Activated naive CD8-positive, alpha-beta T cell treated with anti-CD3 and anti-CD28 coated beads, Interleukin-2, amount 10 ng/mL, durations not matched to agents 7 days and 5 days (primary cell): Measurements from ENCODE around the gene NCBP3. TPM values are rescaled to one million over a fixed set of nuclear protein-coding genes. Genes with fewer than 3 reads are reported as not detected.

ENCODE experiments used
- ATAC-seq: fragments of 150-1000 bp; cut with Tn5 transposase; one replicate; pipeline ENCODE4 v1.10.0; 2021; ENCODE audit warnings: low read depth, moderate library complexity
- POLR2A ChIA-PET: fragments of 350-600 bp; sonication (Branson Sonifier 250); formaldehyde crosslinking; loops from one replicate; lab custom pipeline; 2021; ENCODE audit warnings: antibody characterized with exemption; lab: Charles Lee
- DNase-seq: peaks from one replicate; pipeline ENCODE4 v3.0.0; 2021
- H3K27ac Mint-ChIP-seq: one replicate; pipeline ENCODE4 v1.8.0; 2022; ENCODE audit warnings: mild to moderate bottlenecking, mixed read lengths
- H3K27me3 Mint-ChIP-seq: one replicate; pipeline ENCODE4 v1.8.0; 2022; ENCODE audit warnings: mild to moderate bottlenecking, moderate library complexity, mixed read lengths
- H3K36me3 Mint-ChIP-seq: one replicate; pipeline ENCODE4 v1.8.0; 2021; ENCODE audit warnings: mild to moderate bottlenecking, mixed read lengths
- H3K4me1 Mint-ChIP-seq: one replicate; pipeline ENCODE4 v1.8.0; 2021; ENCODE audit warnings: mixed read lengths
- H3K4me3 Mint-ChIP-seq: one replicate; pipeline ENCODE4 v1.8.0; 2022; ENCODE audit warnings: mild to moderate bottlenecking, moderate library complexity, mixed read lengths
- H3K9me3 Mint-ChIP-seq: one replicate; pipeline ENCODE4 v1.8.0; 2021; ENCODE audit warnings: mixed read lengths
- total RNA-seq, 2 experiments: library from RNA; stranded (reverse); gene quantifications; one replicate each; pipeline ENCODE4 v1.2.3, GENCODE V29; 2021

NCBP3 gene
- total RNA-seq, 2 experiments from 2014 or later, result 48.3 to 53.1 TPM

GRCh38 chr17:3889325-3890012 is 43.4 kb upstream of the NCBP3 start:
- DNase-seq (no peak), ATAC-seq (no peak)
- H3K27ac Mint-ChIP-seq, result no peak overlapping the region
- peaks cover 36% of the 10 kb centered on the region for H3K4me1 Mint-ChIP-seq
- peaks cover 2% of the 10 kb centered on the region for H3K27me3 Mint-ChIP-seq
- H3K4me3 Mint-ChIP-seq, result no peak overlapping the region
- POLR2A ChIA-PET, result interaction anchor here (0.6 to 1.3 kb wide), 2 partner anchors 75 to 148 kb away, joined by 4 to 5 read pairs; no protein-coding TSS in a partner anchor
- no peaks in the 10 kb centered on the region for H3K36me3 Mint-ChIP-seq
- no peaks in the 10 kb centered on the region for H3K9me3 Mint-ChIP-seq

- DNase-seq, result no peak
- no peak overlapping the region for H3K4me3 Mint-ChIP-seq
- H3K9me3 Mint-ChIP-seq, result no peaks in the 10 kb centered on the region
- no peaks in the 10 kb centered on the region for H3K36me3 Mint-ChIP-seq
- H3K27ac Mint-ChIP-seq, result no peak overlapping the region
- peaks cover 2% of the 10 kb centered on the region for H3K27me3 Mint-ChIP-seq
- H3K4me1 Mint-ChIP-seq, result peaks cover 32% of the 10 kb centered on the region
- POLR2A ChIA-PET, result no interaction called here
- ATAC-seq, result no peak
Measured at GRCh38 chr17:3888343-3889171, 42.5 kb upstream of the NCBP3 start.

GRCh38 chr17:3887804-3888203 is 41.8 kb upstream of the NCBP3 start:
- Mint-ChIP-seq H3K27me3 (peaks cover 2% of the 10 kb centered on the region), H3K36me3 (no peaks in the 10 kb centered on the region), H3K4me3 (no peak overlapping the region), H3K9me3 (no peaks in the 10 kb centered on the region), H3K4me1 (peaks cover 31% of the 10 kb centered on the region), H3K27ac (peak overlapping the region; percentile 83)
- DNase-seq (no peak), ATAC-seq (no peak)
- POLR2A ChIA-PET, result no interaction called here

- peak overlapping the region; percentile 67 for H3K4me3 Mint-ChIP-seq
- ATAC-seq, result no peak
- peaks cover 2% of the 10 kb centered on the region for H3K27me3 Mint-ChIP-seq
Measured at GRCh38 chr17:3887394-3887793, 41.3 kb upstream of the NCBP3 start.

GRCh38 chr17:3886776-3887175 is 40.7 kb upstream of the NCBP3 start:
- ATAC-seq (peak; percentile 83), DNase-seq (peak; percentile 45)
- POLR2A ChIA-PET, result no interaction called here
- H3K4me3 Mint-ChIP-seq, result peak overlapping the region; percentile 67
- H3K9me3 Mint-ChIP-seq, result no peaks in the 10 kb centered on the region
- peaks cover 2% of the 10 kb centered on the region for H3K27me3 Mint-ChIP-seq
- peak overlapping the region; percentile 75 for H3K27ac Mint-ChIP-seq
- H3K36me3 Mint-ChIP-seq, result no peaks in the 10 kb centered on the region
- H3K4me1 Mint-ChIP-seq, result peaks cover 31% of the 10 kb centered on the region

More at GRCh38 chr17:3887394-3887793, 41.3 kb upstream of the NCBP3 start:
- POLR2A ChIA-PET, result no interaction called here
- Mint-ChIP-seq H3K9me3 (no peaks in the 10 kb centered on the region), H3K4me1 (peaks cover 31% of the 10 kb centered on the region), H3K36me3 (no peaks in the 10 kb centered on the region), H3K27ac (peak overlapping the region; percentile 75)
- DNase-seq, result no peak

- ATAC-seq (no peak), DNase-seq (no peak)
- H3K27me3 Mint-ChIP-seq, result no peaks in the 10 kb centered on the region
- POLR2A ChIA-PET, result no interaction called here
- H3K36me3 Mint-ChIP-seq, result no peaks in the 10 kb centered on the region
- H3K4me3 Mint-ChIP-seq, result peak overlapping the region; percentile 67
- no peaks in the 10 kb centered on the region for H3K9me3 Mint-ChIP-seq
- H3K27ac Mint-ChIP-seq, result peak overlapping the region; percentile 75
- H3K4me1 Mint-ChIP-seq, result peaks cover 24% of the 10 kb centered on the region
Measured at GRCh38 chr17:3885970-3886369, 39.9 kb upstream of the NCBP3 start.

GRCh38 chr17:3885271-3885670 is 39.2 kb upstream of the NCBP3 start:
- DNase-seq, result no peak
- H3K27ac Mint-ChIP-seq, result no peak overlapping the region
- no peaks in the 10 kb centered on the region for H3K27me3 Mint-ChIP-seq
- peaks cover 19% of the 10 kb centered on the region for H3K4me1 Mint-ChIP-seq
- no peak overlapping the region for H3K4me3 Mint-ChIP-seq
- H3K36me3 Mint-ChIP-seq, result no peaks in the 10 kb centered on the region
- H3K9me3 Mint-ChIP-seq, result no peaks in the 10 kb centered on the region
- no peak for ATAC-seq
- POLR2A ChIA-PET, result interaction anchor here (1.5 to 2.0 kb wide), 2 partner anchors 7 to 9 kb away, joined by 4 to 5 read pairs; partner anchors contain the start of gene CAMKK1

- ATAC-seq (no peak), DNase-seq (no peak)
- POLR2A ChIA-PET, result interaction anchor here (1.5 to 2.0 kb wide), 2 partner anchors 9 to 10 kb away, joined by 4 to 5 read pairs; partner anchors contain the start of gene CAMKK1
- Mint-ChIP-seq H3K36me3 (no peaks in the 10 kb centered on the region), H3K27ac (no peak overlapping the region), H3K27me3 (no peaks in the 10 kb centered on the region), H3K4me1 (peaks cover 19% of the 10 kb centered on the region), H3K9me3 (no peaks in the 10 kb centered on the region), H3K4me3 (no peak overlapping the region)
Measured at GRCh38 chr17:3884188-3884587, 38.1 kb upstream of the NCBP3 start.

- Mint-ChIP-seq H3K27me3 (no peaks in the 10 kb centered on the region), H3K4me1 (peaks cover 14% of the 10 kb centered on the region), H3K9me3 (no peaks in the 10 kb centered on the region), H3K27ac (no peak overlapping the region), H3K4me3 (no peak overlapping the region), H3K36me3 (no peaks in the 10 kb centered on the region)
- DNase-seq (no peak), ATAC-seq (no peak)
- POLR2A ChIA-PET, result no interaction called here
Measured at GRCh38 chr17:3882276-3882675, 36.2 kb upstream of the NCBP3 start.

- DNase-seq (no peak), ATAC-seq (no peak)
- H3K27ac Mint-ChIP-seq, result no peak overlapping the region
- no peaks in the 10 kb centered on the region for H3K9me3 Mint-ChIP-seq
- no peaks in the 10 kb centered on the region for H3K36me3 Mint-ChIP-seq
- H3K4me3 Mint-ChIP-seq, result no peak overlapping the region
- no peaks in the 10 kb centered on the region for H3K27me3 Mint-ChIP-seq
- H3K4me1 Mint-ChIP-seq, result peaks cover 2% of the 10 kb centered on the region
- POLR2A ChIA-PET, result no interaction called here
Measured at GRCh38 chr17:3880983-3881382, 34.9 kb upstream of the NCBP3 start.

- DNase-seq, result no peak
- Mint-ChIP-seq H3K27ac (peak overlapping the region; percentile 54), H3K27me3 (no peaks in the 10 kb centered on the region), H3K36me3 (peaks cover 2% of the 10 kb centered on the region), H3K4me1 (peaks cover 2% of the 10 kb centered on the region), H3K9me3 (no peaks in the 10 kb centered on the region), H3K4me3 (no peak overlapping the region)
- POLR2A ChIA-PET, result interaction anchor here (0.7 kb wide), 1 partner anchor 34 kb away, joined by 3 read pairs; no protein-coding TSS in a partner anchor
- no peak for ATAC-seq
Measured at GRCh38 chr17:3879591-3880417, 33.8 kb upstream of the NCBP3 start.

GRCh38 chr17:3879186-3879585 is 33.1 kb upstream of the NCBP3 start:
- DNase-seq (no peak), ATAC-seq (no peak)
- POLR2A ChIA-PET, result no interaction called here
- Mint-ChIP-seq H3K4me3 (no peak overlapping the region), H3K36me3 (peaks cover 2% of the 10 kb centered on the region), H3K27ac (no peak overlapping the region), H3K9me3 (no peaks in the 10 kb centered on the region), H3K27me3 (no peaks in the 10 kb centered on the region), H3K4me1 (peaks cover 2% of the 10 kb centered on the region)

GRCh38 chr17:3877220-3877619 is 31.2 kb upstream of the NCBP3 start:
- Mint-ChIP-seq H3K36me3 (peaks cover 5% of the 10 kb centered on the region), H3K9me3 (no peaks in the 10 kb centered on the region), H3K4me3 (no peak overlapping the region), H3K27me3 (no peaks in the 10 kb centered on the region), H3K4me1 (no peaks in the 10 kb centered on the region), H3K27ac (no peak overlapping the region)
- POLR2A ChIA-PET, result no interaction called here
- DNase-seq (no peak), ATAC-seq (no peak)
